Dedifferentiated amniotic fluid mesenchymal stem cell (primary cell): ENCODE data around the gene PDE11A.

Source experiments
- DNase-seq: peaks from one replicate; pipeline ENCODE4 v3.0.0-alpha.2; 2016; ENCODE audit errors: extremely low spot score

Gene PDE11A

GRCh38 chr2:177726931-177727348 is 345.6 kb downstream of the PDE11A start:
- no peak for DNase-seq

- DNase-seq = peak; percentile 42
These were observed 347.9 kb downstream of the PDE11A start for GRCh38 chr2:177724398-177725287.

- no peak for DNase-seq
These were observed 349.3 kb downstream of the PDE11A start for GRCh38 chr2:177723235-177723634.

GRCh38 chr2:177721818-177722567 is 350.6 kb downstream of the PDE11A start:
- no peak for DNase-seq

- DNase-seq = no peak
These were observed 351.5 kb downstream of the PDE11A start for GRCh38 chr2:177721087-177721486.

GRCh38 chr2:177717831-177718618 is 354.6 kb downstream of the PDE11A start:
- DNase-seq = no peak

GRCh38 chr2:177716484-177716883 is 356.1 kb downstream of the PDE11A start:
- no peak for DNase-seq

- no peak for DNase-seq
These were observed 356.8 kb downstream of the PDE11A start for GRCh38 chr2:177715771-177716170.

- DNase-seq = no peak
These were observed 357.9 kb downstream of the PDE11A start for GRCh38 chr2:177714704-177715103.

GRCh38 chr2:177712462-177712861 is 360.1 kb downstream of the PDE11A start:
- DNase-seq = no peak

- no peak for DNase-seq
These were observed 360.9 kb downstream of the PDE11A start for GRCh38 chr2:177711483-177712265.

- no peak for DNase-seq
These were observed 361.7 kb downstream of the PDE11A start for GRCh38 chr2:177710889-177711288.

- no peak for DNase-seq
These were observed 362.6 kb downstream of the PDE11A start for GRCh38 chr2:177709986-177710401.

- DNase-seq = no peak
These were observed 363.7 kb downstream of the PDE11A start for GRCh38 chr2:177708660-177709444.

- no peak for DNase-seq
These were observed 364.5 kb downstream of the PDE11A start for GRCh38 chr2:177708106-177708505.

- no peak for DNase-seq
These were observed 366.9 kb downstream of the PDE11A start for GRCh38 chr2:177705511-177706173.

GRCh38 chr2:177703159-177703558 is 369.4 kb downstream of the PDE11A start:
- DNase-seq = no peak

GRCh38 chr2:177698281-177698680 is 374.3 kb downstream of the PDE11A start:
- no peak for DNase-seq

GRCh38 chr2:177694348-177694747 is 378.2 kb downstream of the PDE11A start:
- DNase-seq = no peak
